DMS53 treated with DMSO at 0.1 percent for 48 hours (cell line): ENCODE measurements around the gene PAOX.
A peak's percentile ranks its signal among the peaks of the same experiment; 100 is the strongest.
"Not testable (repeated sequence)": the region's sequence is repeated elsewhere in the genome, so short reads cannot be mapped to it uniquely, and the experiment has no call there.

Source experiments
- DNase-seq: peaks from one replicate; lab custom pipeline; 2025; ENCODE audit not compliant: unreplicated experiment; lab: John Stamatoyannopoulos, UW

PAOX gene

DNA sequence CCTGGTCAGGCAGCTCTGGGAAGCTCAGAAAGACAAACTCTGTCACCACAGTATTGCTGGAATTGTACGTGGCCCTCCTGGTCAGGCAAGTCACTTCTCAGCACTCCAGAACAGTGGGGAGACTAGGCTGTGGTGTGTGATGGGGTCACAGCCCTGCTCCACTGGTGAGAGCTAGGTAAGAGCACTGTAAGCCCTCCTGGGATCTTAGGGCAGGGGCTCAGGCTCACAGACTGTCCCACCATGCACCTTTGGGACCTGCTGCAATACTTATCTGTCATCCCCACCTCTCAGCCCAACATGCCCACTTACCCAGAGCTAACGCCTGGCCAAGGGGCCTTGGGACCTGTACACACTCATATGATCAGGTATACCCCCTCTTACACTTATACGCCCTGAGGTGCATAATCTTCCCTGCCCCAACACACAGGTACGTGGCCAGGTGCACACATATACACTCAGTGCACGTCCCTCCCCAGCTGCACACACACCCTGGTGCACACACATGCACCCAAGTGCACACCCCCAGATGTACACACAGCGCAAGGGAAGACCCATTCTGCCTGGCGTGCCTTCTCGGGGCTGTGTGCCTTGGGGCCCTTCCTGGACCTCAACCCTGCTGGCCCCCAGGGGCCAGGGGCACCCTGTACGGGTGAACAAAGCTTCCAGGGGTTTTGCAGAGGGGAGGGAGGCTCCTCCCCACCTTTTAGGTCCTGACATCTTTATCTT is 53.0 kb downstream of the PAOX start:
- not testable (repeated sequence) for DNase-seq

DNA sequence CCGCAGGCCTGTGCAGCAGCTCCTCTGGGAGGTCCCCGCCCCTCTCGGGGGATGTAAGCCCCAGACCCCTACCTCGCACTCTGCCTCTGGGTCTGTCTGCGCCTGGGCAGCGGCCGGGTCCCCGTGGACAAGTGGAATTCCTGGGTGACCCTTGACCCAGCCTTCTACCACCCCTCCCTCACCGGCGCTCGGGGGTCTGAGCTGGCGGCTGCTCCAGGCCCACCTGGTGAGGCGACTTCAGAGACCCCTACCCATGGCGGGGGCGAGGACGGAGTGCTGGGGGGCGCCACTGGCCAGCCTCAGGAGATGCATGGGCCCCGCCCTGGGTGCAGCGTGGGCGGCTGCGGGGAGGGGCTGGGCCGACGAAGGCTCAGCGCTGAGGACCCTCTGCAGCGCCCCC is 53.7 kb downstream of the PAOX start:
- DNase-seq = not testable (repeated sequence)

DNA sequence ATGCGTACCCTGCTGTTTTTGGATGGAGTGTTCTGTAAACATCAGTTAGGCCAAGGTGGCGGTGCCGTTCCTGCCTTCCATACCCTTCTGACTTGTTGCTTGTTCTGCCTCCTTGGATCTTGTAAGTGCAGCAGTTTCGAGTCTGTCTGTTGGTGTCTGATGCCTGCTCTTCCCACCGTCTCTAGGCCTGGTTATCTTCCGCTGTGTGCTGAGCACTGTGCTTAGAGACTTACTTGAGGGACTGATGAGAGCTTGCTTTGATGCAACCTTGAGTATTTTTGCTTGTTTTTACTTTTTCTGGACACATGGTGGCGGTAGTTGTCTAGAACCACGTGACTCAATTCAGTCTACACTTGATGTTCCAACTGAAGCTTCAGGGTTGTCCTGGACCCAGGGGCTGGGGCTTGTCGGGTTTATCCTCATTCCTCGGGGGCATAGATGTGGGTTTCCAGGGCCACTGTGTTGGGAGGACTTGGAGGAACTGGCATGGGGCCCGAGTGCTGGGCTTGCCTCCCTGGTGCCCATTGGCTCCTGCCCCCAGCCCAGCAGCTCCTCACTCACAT is 59.7 kb downstream of the PAOX start:
- DNase-seq = peak; percentile 8

DNA sequence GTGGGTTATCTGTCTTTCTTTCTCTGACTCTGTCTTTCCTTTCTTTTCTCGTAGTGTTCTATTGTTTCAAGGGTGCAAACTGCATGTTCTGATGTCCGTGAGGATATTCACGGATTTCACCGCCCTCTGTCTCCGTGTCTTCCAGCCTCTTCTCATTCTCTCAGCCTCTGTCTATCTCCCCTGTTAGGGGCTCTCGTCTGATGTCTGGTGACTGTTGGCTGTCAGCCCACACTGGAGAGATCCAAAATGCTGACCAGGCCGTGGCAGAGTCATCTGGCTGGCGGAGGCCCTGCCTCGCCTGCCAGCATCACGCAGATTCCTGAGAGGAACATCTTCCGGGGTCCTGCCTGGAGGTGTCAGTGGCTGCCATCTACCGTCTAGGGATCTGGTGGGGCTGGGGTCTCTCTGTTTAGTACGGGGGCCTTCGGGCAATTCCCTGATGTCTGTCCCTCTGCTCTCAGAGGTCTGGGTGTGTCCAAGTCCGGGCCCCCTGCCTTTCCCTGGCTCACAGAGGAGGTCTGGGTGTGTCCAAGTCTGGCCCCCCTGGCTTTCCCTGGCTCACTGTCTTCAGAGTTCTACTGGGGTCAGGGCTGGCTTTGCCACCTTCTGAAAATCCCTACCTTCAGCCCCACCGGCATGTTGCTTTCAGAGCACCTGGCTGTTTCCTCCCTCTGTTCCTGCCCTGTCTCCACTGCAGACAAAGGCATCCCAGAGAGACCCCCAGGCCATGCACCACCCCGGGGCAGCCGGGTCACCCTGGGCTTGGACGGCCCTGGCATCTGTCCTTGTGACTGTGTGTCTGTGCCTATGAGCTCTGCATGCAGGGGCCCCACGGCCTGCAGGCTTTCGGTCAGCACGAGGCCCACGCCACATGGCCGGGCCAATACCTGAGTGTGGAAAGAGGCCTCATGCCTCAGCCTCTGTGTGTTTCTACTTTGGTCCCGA is 60.7 kb downstream of the PAOX start:
- DNase-seq = no peak

- no peak for DNase-seq
Measured at GRCh38 chr10:133440633-133441285, 61.7 kb downstream of the PAOX start.
